SH-SY5Y (cell line): ENCODE data around the gene SDSL.

ENCODE experiments used
- GATA2 ChIP-seq: IDR thresholded peaks from 2 replicates; pipeline ENCODE4 v1.6.1; 2011; ENCODE audit warnings: mild to moderate bottlenecking, low read depth, low read length
- GATA3 ChIP-seq: IDR thresholded peaks from 2 replicates; pipeline ENCODE4 v1.6.1; 2011; ENCODE audit warnings: low read depth, mild to moderate bottlenecking, low read length, moderate library complexity

DNA sequence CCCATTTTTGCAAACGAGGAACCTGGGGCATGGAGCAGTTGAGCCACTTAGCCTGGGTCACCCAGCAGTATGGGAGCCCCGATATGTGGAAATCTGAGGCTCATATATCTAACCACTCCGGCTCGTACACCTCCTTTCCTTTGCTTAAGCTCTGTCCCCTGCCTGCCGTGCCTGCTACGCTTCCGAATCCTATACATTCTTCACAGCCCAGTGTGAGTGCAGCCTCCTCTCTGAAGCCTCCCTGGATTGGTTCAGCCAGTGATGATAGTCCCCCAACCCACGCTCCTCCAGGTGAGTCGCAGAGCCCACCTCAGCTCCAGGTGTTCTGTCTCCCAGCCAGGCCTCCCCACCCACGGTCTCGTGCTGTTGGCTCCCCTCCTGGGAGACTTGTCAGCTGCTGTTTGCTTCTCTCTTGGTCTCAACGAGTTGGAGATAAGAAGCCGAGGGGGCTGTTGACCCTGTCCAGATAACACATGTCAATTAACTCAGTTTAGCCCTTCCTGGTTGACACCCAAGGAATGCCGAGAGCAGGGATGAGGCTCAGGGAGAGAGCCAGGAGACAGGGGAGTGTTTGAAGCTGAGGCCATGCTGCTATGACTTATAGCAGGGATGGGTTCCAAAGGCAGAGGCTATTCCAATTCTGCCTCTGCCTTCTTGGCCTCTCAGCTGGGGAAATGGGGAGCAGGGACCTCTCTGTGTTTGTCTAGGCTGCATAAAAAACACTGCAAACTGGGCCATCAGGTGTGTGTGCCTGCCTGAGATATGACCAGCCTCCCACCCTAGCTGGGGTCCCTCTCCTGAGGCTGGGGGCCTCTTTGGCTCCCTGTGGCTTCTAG lies 19.0 kb downstream of the SDSL start:
- TF ChIP-seq GATA3: no peak
- no peak for TF ChIP-seq GATA2
